H1 (cell line): ENCODE results near the gene PDE4B. TPM values are rescaled to one million over a fixed set of nuclear protein-coding genes. Genes with fewer than 3 reads are reported as not detected.

ENCODE experiments used
- CTBP2 ChIP-seq: IDR thresholded peaks from 2 replicates; pipeline ENCODE4 v1.7.0; 2011; ENCODE audit warnings: borderline replicate concordance, mild to moderate bottlenecking, moderate library complexity, mixed read lengths, low read length; ENCODE audit not compliant: insufficient read depth, insufficient read length
- EGR1 ChIP-seq: IDR thresholded peaks from 2 replicates; pipeline ENCODE4 v1.6.1; 2011; ENCODE audit warnings: low read depth, low read length, borderline replicate concordance
- POU5F1 ChIP-seq: IDR thresholded peaks from 2 replicates; pipeline ENCODE4 v1.6.1; 2011; ENCODE audit warnings: low read depth, mild to moderate bottlenecking, low read length, moderate library complexity
- RFX5 ChIP-seq: IDR thresholded peaks from 2 replicates; pipeline ENCODE4 v1.6.1; 2011; ENCODE audit warnings: low read depth, low read length, improper control_type of control experiment, borderline replicate concordance
- TAF1 ChIP-seq: IDR thresholded peaks from 2 replicates; pipeline ENCODE4 v1.6.1; 2011; ENCODE audit warnings: mild to moderate bottlenecking, low read depth, low read length
- TEAD4 ChIP-seq: IDR thresholded peaks from 2 replicates; pipeline ENCODE4 v1.6.1; 2012; ENCODE audit warnings: low read depth, low read length, inconsistent platforms, mixed read lengths
- polyA plus RNA-seq, 7 experiments: library from polyadenylated mRNA; depleted of rRNA in 3 of 7; stranded (reverse) in 5 of 7; unstranded in 2 of 7; fragments of >200 nt in 5 of 7; fragments of 200-250 nt in 2 of 7; gene quantifications; 1 replicate in 5 of 7; 2 replicates in 1 of 7; 4 replicates in 1 of 7; pipeline versions ENCODE4 v1.2.1 to v1.2.3, GENCODE V29; 2011 to 2013; ENCODE audit warnings: missing spikeins in 2 of 7, mixed read lengths in 2 of 7
- total RNA-seq: library from RNA; stranded (reverse); fragmentation: NEBNext Ultra II Directional; extraction: Animal tissue kit (Norgen Biotek cat#: 25700); gene quantifications from 2 replicates; pipeline ENCODE4 v1.2.1, GENCODE V29; 2021

Gene PDE4B
- total and polyA plus RNA-seq, 2 of the 8 experiments (the other 6 are each of a cell fraction or from before 2014, with no cell fraction given): 5.0 to 15.1 TPM

GRCh38 chr1:66354311-66355201 is 561.9 kb downstream of the PDE4B start (continued):
- TF ChIP-seq TEAD4: no peak
- TF ChIP-seq RFX5: no peak
- 0 out of 2 replicates have a peak, but pooled peaks have one; percentile 6 for TF ChIP-seq TAF1
- no peak for TF ChIP-seq EGR1
- TF ChIP-seq POU5F1: no peak
- no peak for TF ChIP-seq CTBP2
